Mucosa of descending colon (tissue), 3 donors: ENCODE data around the gene ACOX2. TPM values are rescaled to one million over a fixed set of nuclear protein-coding genes. Genes with fewer than 3 reads are reported as not detected.

Source experiments
- ATAC-seq: fragments of 200-7000 bp; cut with Tn5 transposase; one replicate; pipeline ENCODE4 v1.9.1; 2020; ENCODE audit warnings: mild to moderate bottlenecking, moderate library complexity
- DNase-seq, 3 donors: peaks; one replicate each; pipeline ENCODE4 v3.0.0-alpha.2; 2020
- H3K36me3 ChIP-seq: fragments of 200-600 bp; one replicate; pipeline ENCODE4 v1.8.0; 2021; ENCODE audit warnings: low read depth, mild to moderate bottlenecking
- H3K4me1 ChIP-seq: fragments of 200-600 bp; one replicate; pipeline ENCODE4 v1.8.0; 2021; ENCODE audit warnings: low read depth, mild to moderate bottlenecking
- H3K4me3 ChIP-seq: fragments of 200-600 bp; one replicate; pipeline ENCODE4 v1.8.0; 2021; ENCODE audit warnings: mild to moderate bottlenecking
- H3K9me3 ChIP-seq: fragments of 200-600 bp; one replicate; pipeline ENCODE4 v1.8.0; 2021; ENCODE audit warnings: mild to moderate bottlenecking
- CTCF ChIP-seq: fragments of 200-600 bp; IDR thresholded peaks from one replicate; pipeline ENCODE4 v1.8.0; 2022; ENCODE audit warnings: antibody characterized with exemption, mild to moderate bottlenecking
- intact Hi-C, 2 donors: fragments of 100-400 bp; cut with DNase I in 1 of 2; cut with micrococcal nuclease in 1 of 2; formaldehyde crosslinking; loops; one replicate each; pipeline versions ENCODE4 v1.11.0 to v1.11.1; 2022; cut with DNase I, micrococcal nuclease
- total RNA-seq, 3 donors: library from RNA; stranded (reverse); fragmentation: NEBNext Ultra II Directional in 2 of 3; extraction: Animal tissue kit (Norgen Biotek cat#: 25700) in 2 of 3; gene quantifications; one replicate each; pipeline versions ENCODE4 v1.2.1 to v1.2.4, GENCODE V29; 2021 to 2023
- donor health status: DM: no; HTN: no; CAD: no; lungs with moderate emphysema.
- donor health status: DM: no; HTN: no; CAD: no.
- donor health status: DM: no; HTN: yes; CAD: no.

The ACOX2 gene
- total RNA-seq, 3 donors from 2014 or later = 34.8 to 51.2 (median 48.9) TPM

GRCh38 chr3:58560771-58561311 lies 23.9 kb upstream of the ACOX2 start:
- intact Hi-C loops = no loop called here
- no peak overlapping the region for H3K4me3 ChIP-seq
- TF ChIP-seq CTCF = no peak
- DNase-seq (no peak), ATAC-seq (no peak)
- H3K9me3 ChIP-seq = no peaks in the 10 kb centered on the region
- H3K36me3 ChIP-seq = no peaks in the 10 kb centered on the region
- H3K4me1 ChIP-seq = no peaks in the 10 kb centered on the region

GRCh38 chr3:58559586-58559985 lies 22.6 kb upstream of the ACOX2 start:
- Histone ChIP-seq H3K4me1 (no peaks in the 10 kb centered on the region), H3K36me3 (no peaks in the 10 kb centered on the region), H3K9me3 (no peaks in the 10 kb centered on the region), H3K4me3 (no peak overlapping the region)
- DNase-seq (no peak), ATAC-seq (no peak)
- no peak for TF ChIP-seq CTCF
- intact Hi-C loops = no loop called here

- H3K9me3 ChIP-seq = no peaks in the 10 kb centered on the region
- no peaks in the 10 kb centered on the region for H3K4me1 ChIP-seq
- H3K36me3 ChIP-seq = no peaks in the 10 kb centered on the region
- no peak overlapping the region for H3K4me3 ChIP-seq
- DNase-seq = no peak
- intact Hi-C loops = no loop called here
- no peak for TF ChIP-seq CTCF
- ATAC-seq = peak; percentile 45
These were observed 20.5 kb upstream of the ACOX2 start for GRCh38 chr3:58557491-58557890.

GRCh38 chr3:58556761-58557221 lies 19.8 kb upstream of the ACOX2 start:
- H3K9me3 ChIP-seq = no peaks in the 10 kb centered on the region
- no peak overlapping the region for H3K4me3 ChIP-seq
- ATAC-seq (no peak), DNase-seq (no peak)
- TF ChIP-seq CTCF = no peak
- no peaks in the 10 kb centered on the region for H3K36me3 ChIP-seq
- H3K4me1 ChIP-seq = no peaks in the 10 kb centered on the region
- intact Hi-C loops = no loop called here

GRCh38 chr3:58556001-58556400 lies 19.0 kb upstream of the ACOX2 start:
- no peaks in the 10 kb centered on the region for H3K36me3 ChIP-seq
- no peaks in the 10 kb centered on the region for H3K4me1 ChIP-seq
- intact Hi-C loops = no loop called here
- TF ChIP-seq CTCF = no peak
- no peak overlapping the region for H3K4me3 ChIP-seq
- DNase-seq = no peak
- no peak for ATAC-seq
- no peaks in the 10 kb centered on the region for H3K9me3 ChIP-seq

- no peak for TF ChIP-seq CTCF
- Histone ChIP-seq H3K4me1 (no peaks in the 10 kb centered on the region), H3K36me3 (no peaks in the 10 kb centered on the region), H3K4me3 (no peak overlapping the region), H3K9me3 (no peaks in the 10 kb centered on the region)
- ATAC-seq (no peak), DNase-seq (no peak)
- intact Hi-C loops = no loop called here
These were observed 18.2 kb upstream of the ACOX2 start for GRCh38 chr3:58555203-58555602.
